ENCODE results near the gene COL5A2.

- TF ChIP-seq NFRKB (IDR thresholded peaks at IDR 0.05) (no peak), SP1 (IDR thresholded peaks at IDR 0.05) (no peak), BHLHE40 (IDR thresholded peaks at IDR 0.05; ENCODE audit: borderline replicate concordance) (no peak), ZNF384 (IDR thresholded peaks at IDR 0.05) (no peak), FOXM1 (IDR thresholded peaks at IDR 0.05; ENCODE audit: borderline replicate concordance) (no peak), TARDBP (IDR thresholded peaks at IDR 0.05) (no peak), CTBP1 (IDR thresholded peaks at IDR 0.05; ENCODE audit: borderline replicate concordance) (no peak)
These were observed 64.4 kb downstream of the COL5A2 start for GRCh38 chr2:189115126-189115525.
